Measurements from ENCODE around the gene BRS3. TPM values are rescaled to one million over a fixed set of nuclear protein-coding genes. Genes with fewer than 3 reads are reported as not detected.

Gene BRS3
- polyA plus RNA-seq, 1 donor (not counting 4 experiments of a cell fraction or from before 2014, with no cell fraction given), result not detected

- H3K4me1 ChIP-seq (ENCODE audit: control insufficient read depth, extremely low read depth, insufficient read depth, low read length), result peaks cover 3% of the 10 kb centered on the region
- no peaks in the 10 kb centered on the region for H4K20me1 ChIP-seq (ENCODE audit: control insufficient read depth, extremely low read depth, insufficient read depth, low read length)
- H3K27me3 ChIP-seq (ENCODE audit: control insufficient read depth, extremely low read depth, insufficient read depth, low read length), result no peaks in the 10 kb centered on the region
- H3K9me1 ChIP-seq (ENCODE audit: control insufficient read depth, extremely low read depth, insufficient read depth, low read length), result no peaks in the 10 kb centered on the region
- no peak for DNase-seq (ENCODE audit: low read depth, low spot score)
- no peak overlapping the region for H3K4me3 ChIP-seq (ENCODE audit: control insufficient read depth in 2 of 3, extremely low read depth in 1 of 3, insufficient read depth in 2 of 3, low read depth in 1 of 3, low read length in 3 of 3)
- dilution Hi-C loops (cut with MboI; ENCODE audit: extremely low pct_ligation_motif_present, low sequenced_read_pairs), result no loop called here
- no peak overlapping the region for H2AFZ ChIP-seq (ENCODE audit: control insufficient read depth, low read length)
- no peak for TF ChIP-seq EZH2 (IDR thresholded peaks at IDR 0.05; ENCODE audit: low read length)
- TF ChIP-seq, protein P1, sequence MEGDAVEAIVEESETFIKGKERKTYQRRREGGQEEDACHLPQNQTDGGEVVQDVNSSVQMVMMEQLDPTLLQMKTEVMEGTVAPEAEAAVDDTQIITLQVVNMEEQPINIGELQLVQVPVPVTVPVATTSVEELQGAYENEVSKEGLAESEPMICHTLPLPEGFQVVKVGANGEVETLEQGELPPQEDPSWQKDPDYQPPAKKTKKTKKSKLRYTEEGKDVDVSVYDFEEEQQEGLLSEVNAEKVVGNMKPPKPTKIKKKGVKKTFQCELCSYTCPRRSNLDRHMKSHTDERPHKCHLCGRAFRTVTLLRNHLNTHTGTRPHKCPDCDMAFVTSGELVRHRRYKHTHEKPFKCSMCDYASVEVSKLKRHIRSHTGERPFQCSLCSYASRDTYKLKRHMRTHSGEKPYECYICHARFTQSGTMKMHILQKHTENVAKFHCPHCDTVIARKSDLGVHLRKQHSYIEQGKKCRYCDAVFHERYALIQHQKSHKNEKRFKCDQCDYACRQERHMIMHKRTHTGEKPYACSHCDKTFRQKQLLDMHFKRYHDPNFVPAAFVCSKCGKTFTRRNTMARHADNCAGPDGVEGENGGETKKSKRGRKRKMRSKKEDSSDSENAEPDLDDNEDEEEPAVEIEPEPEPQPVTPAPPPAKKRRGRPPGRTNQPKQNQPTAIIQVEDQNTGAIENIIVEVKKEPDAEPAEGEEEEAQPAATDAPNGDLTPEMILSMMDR (optimal IDR thresholded peaks at IDR 0.05 in 1 of 3, IDR thresholded peaks at IDR 0.05 in 1 of 3, conservative IDR thresholded peaks at IDR 0.05 in 1 of 3; ENCODE audit: extremely low read depth in 1 of 3, insufficient read depth in 2 of 3, low read length in 3 of 3), result no peak
- H3K27ac ChIP-seq (ENCODE audit: control insufficient read depth, insufficient read depth, low read length), result no peak overlapping the region
- no peaks in the 10 kb centered on the region for H3K79me2 ChIP-seq (ENCODE audit: control insufficient read depth, insufficient read depth, low read length)
- peak; percentile 23 for FAIRE-seq
- no peak overlapping the region for H3K4me2 ChIP-seq (ENCODE audit: control insufficient read depth, extremely low read depth, insufficient read depth, low read depth, low read length)
- H3K9ac ChIP-seq (ENCODE audit: control insufficient read depth, extremely low read depth, insufficient read depth, low read length), result no peak overlapping the region
- H3K9me3 ChIP-seq (ENCODE audit: control insufficient read depth, low read depth, low read length), result no peaks in the 10 kb centered on the region
- H3K36me3 ChIP-seq (ENCODE audit: control insufficient read depth in 2 of 2, extremely low read depth in 1 of 2, insufficient read depth in 2 of 2, low read length in 2 of 2), result no peaks in the 10 kb centered on the region
These were observed 38.2 kb downstream of the BRS3 start for GRCh38 chrX:136525738-136526606.

GRCh38 chrX:136528645-136529315 is 41.0 kb downstream of the BRS3 start:
- Histone ChIP-seq H4K20me1 (ENCODE audit: control insufficient read depth, extremely low read depth, insufficient read depth, low read length) (no peaks in the 10 kb centered on the region), H3K27ac (ENCODE audit: control insufficient read depth, insufficient read depth, low read length) (no peak overlapping the region)
- FAIRE-seq, result no peak

More at GRCh38 chrX:136528645-136529315, 41.0 kb downstream of the BRS3 start:
- Histone ChIP-seq H3K9me3 (ENCODE audit: control insufficient read depth, low read depth, low read length) (no peaks in the 10 kb centered on the region), H3K36me3 (ENCODE audit: control insufficient read depth in 2 of 2, extremely low read depth in 1 of 2, insufficient read depth in 2 of 2, low read length in 2 of 2) (no peaks in the 10 kb centered on the region), H3K9me1 (ENCODE audit: control insufficient read depth, extremely low read depth, insufficient read depth, low read length) (no peaks in the 10 kb centered on the region), H2AFZ (ENCODE audit: control insufficient read depth, low read length) (no peak overlapping the region), H3K79me2 (ENCODE audit: control insufficient read depth, insufficient read depth, low read length) (no peaks in the 10 kb centered on the region), H3K27me3 (ENCODE audit: control insufficient read depth, extremely low read depth, insufficient read depth, low read length) (no peaks in the 10 kb centered on the region), H3K9ac (ENCODE audit: control insufficient read depth, extremely low read depth, insufficient read depth, low read length) (no peak overlapping the region), H3K4me3 (ENCODE audit: control insufficient read depth in 2 of 3, extremely low read depth in 1 of 3, insufficient read depth in 2 of 3, low read depth in 1 of 3, low read length in 3 of 3) (no peak overlapping the region), H3K4me1 (ENCODE audit: control insufficient read depth, extremely low read depth, insufficient read depth, low read length) (peaks cover 11% of the 10 kb centered on the region), H3K4me2 (ENCODE audit: control insufficient read depth, extremely low read depth, insufficient read depth, low read depth, low read length) (no peak overlapping the region)
- no peak for DNase-seq (ENCODE audit: low read depth, low spot score)
- TF ChIP-seq, protein P1 (optimal IDR thresholded peaks at IDR 0.05 in 1 of 3, IDR thresholded peaks at IDR 0.05 in 1 of 3, conservative IDR thresholded peaks at IDR 0.05 in 1 of 3; ENCODE audit: extremely low read depth in 1 of 3, insufficient read depth in 2 of 3, low read length in 3 of 3), result no peak
- TF ChIP-seq EZH2 (IDR thresholded peaks at IDR 0.05; ENCODE audit: low read length), result no peak
- dilution Hi-C loops (cut with MboI; ENCODE audit: extremely low pct_ligation_motif_present, low sequenced_read_pairs), result no loop called here
